Measurements from ENCODE around the gene ARMC8. TPM values are rescaled to one million over a fixed set of nuclear protein-coding genes. Genes with fewer than 3 reads are reported as not detected.

Gene ARMC8
- total RNA-seq, 4 donors from 2014 or later = 65.2 to 138 (median 77.1) TPM

GRCh38 chr3:138344754-138345153 lies 157.7 kb downstream of the ARMC8 start:
- no peak for TF ChIP-seq CTCF (IDR thresholded peaks at IDR 0.05; ENCODE audit: low read depth)

Other genes starting within 250 kb of the ARMC8 start
- not detected for gene CLDN18, start 177.1 kb upstream of the ARMC8 start, total RNA-seq
- gene DZIP1L, start 71.7 kb upstream of the ARMC8 start, total RNA-seq = 10 to 100 TPM; 11.9 to 33.3 (median 19.3) TPM
- not detected for gene A4GNT, start 54.9 kb upstream of the ARMC8 start, total RNA-seq
- gene DBR1, start 12.4 kb upstream of the ARMC8 start, total RNA-seq = 10 to 100 TPM; 10.3 to 15.8 (median 13.2) TPM
- gene NME9, start 142.6 kb downstream of the ARMC8 start, total RNA-seq = under 1 TPM in 1 of 4 donors, not detected in 3; 0.66 TPM
- gene MRAS, start 161.3 kb downstream of the ARMC8 start, total RNA-seq = 100 to 1,000 TPM; 121 to 219 (median 148) TPM
- gene ESYT3, start 247.3 kb downstream of the ARMC8 start, total RNA-seq = under 1 TPM in 2 of 4 donors, not detected in 2; 0.17 to 0.44 TPM